Measurements from ENCODE around the gene AGAP2. TPM values are rescaled to one million over a fixed set of nuclear protein-coding genes. Genes with fewer than 3 reads are reported as not detected.

Gene AGAP2
- total and polyA plus RNA-seq, 2 donors (not counting 1 experiment from before 2014, with no cell fraction given), result 22.2 to 27.0 TPM

DNA sequence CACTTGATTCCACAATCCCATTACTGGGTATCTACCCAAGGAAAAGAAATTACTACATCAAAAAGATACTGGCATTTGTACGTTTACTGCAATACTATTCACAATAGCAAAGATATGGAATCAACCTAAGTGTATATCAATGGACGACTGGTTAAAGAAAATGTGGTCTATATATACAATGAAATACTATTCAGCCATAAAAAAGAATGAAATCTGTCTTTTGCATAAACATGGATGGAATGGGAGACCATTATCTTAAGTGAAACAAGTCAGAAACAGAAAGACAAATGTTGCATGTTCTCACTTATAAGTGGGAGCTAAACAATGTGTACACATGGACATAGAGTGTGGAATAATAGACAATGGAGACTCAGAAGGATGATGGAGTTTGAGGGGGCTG lies 49.6 kb downstream of the AGAP2 start:
- CTCF ChIA-PET, result no interaction called here

DNA sequence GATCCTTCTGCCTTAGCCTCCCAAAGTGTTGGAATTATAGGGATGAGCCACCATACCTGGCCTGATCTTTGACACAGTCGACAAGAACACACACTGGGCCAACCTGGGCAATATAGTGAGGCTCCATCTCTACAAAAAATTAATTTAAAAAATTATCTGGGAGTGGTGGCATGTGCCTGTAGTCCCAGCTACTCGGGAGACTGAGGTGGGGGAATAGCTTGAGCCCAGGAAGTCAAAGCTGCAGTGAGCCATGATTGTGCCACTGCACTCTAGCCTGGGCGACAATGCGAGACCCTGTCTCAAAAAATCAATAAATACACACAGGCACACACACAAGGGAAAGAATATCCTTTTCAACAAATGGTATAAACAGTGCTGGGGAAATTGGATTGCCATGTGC lies 50.7 kb downstream of the AGAP2 start:
- no peaks in the 10 kb centered on the region for H3K4me1 ChIP-seq (ENCODE audit: control insufficient read depth in 2 of 2, insufficient read depth in 2 of 2, low read length in 2 of 2)
- H3K27ac ChIP-seq (ENCODE audit: low read length in 2 of 2), result no peak overlapping the region
- no peak overlapping the region for H3K4me3 Mint-ChIP-seq
- no peaks in the 10 kb centered on the region for H3K36me3 ChIP-seq (replicated peaks in 1 of 2; ENCODE audit: control extremely low read depth in 1 of 2, control insufficient read depth in 1 of 2, extremely low read depth in 1 of 2, insufficient read depth in 2 of 2, low read length in 1 of 2)
- no peaks in the 10 kb centered on the region for H3K4me1 Mint-ChIP-seq
- ATAC-seq (ENCODE audit: low read depth), result no peak
- H3K27me3 Mint-ChIP-seq, result peaks cover 51% of the 10 kb centered on the region
- ChIA-PET CTCF (no interaction called here), POLR2A (no interaction called here)
- H3K9ac ChIP-seq (ENCODE audit: low read length), result no peak overlapping the region
- WGBS (ENCODE audit: insufficient coverage), result 80% methylated on average over 1 of the region's 4 CpGs
- TF ChIP-seq, protein P1, sequence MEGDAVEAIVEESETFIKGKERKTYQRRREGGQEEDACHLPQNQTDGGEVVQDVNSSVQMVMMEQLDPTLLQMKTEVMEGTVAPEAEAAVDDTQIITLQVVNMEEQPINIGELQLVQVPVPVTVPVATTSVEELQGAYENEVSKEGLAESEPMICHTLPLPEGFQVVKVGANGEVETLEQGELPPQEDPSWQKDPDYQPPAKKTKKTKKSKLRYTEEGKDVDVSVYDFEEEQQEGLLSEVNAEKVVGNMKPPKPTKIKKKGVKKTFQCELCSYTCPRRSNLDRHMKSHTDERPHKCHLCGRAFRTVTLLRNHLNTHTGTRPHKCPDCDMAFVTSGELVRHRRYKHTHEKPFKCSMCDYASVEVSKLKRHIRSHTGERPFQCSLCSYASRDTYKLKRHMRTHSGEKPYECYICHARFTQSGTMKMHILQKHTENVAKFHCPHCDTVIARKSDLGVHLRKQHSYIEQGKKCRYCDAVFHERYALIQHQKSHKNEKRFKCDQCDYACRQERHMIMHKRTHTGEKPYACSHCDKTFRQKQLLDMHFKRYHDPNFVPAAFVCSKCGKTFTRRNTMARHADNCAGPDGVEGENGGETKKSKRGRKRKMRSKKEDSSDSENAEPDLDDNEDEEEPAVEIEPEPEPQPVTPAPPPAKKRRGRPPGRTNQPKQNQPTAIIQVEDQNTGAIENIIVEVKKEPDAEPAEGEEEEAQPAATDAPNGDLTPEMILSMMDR (IDR thresholded peaks at IDR 0.05), result no peak
- no peak for TF ChIP-seq EZH2 (IDR thresholded peaks at IDR 0.05; ENCODE audit: borderline replicate concordance, insufficient read depth, low read depth, low read length, poor library complexity, severe bottlenecking)
- DNase-seq, result no peak
- no peak overlapping the region for H2AFZ ChIP-seq (ENCODE audit: insufficient read depth, low read depth, low read length, poor library complexity, severe bottlenecking)
- H3K9me3 Mint-ChIP-seq (ENCODE audit: insufficient read depth), result no peaks in the 10 kb centered on the region
- peaks cover 0 to 26% (median 12%) of the 10 kb centered on the region in 4 experiments for H3K27me3 ChIP-seq (replicated peaks in 1 of 4; ENCODE audit: control extremely low read depth in 1 of 4, control insufficient read depth in 3 of 4, insufficient read depth in 4 of 4, low read length in 3 of 4)
- H3K79me2 ChIP-seq (ENCODE audit: control insufficient read depth, insufficient read depth, low read length), result no peaks in the 10 kb centered on the region
- H3K4me3 ChIP-seq (ENCODE audit: control extremely low read depth in 1 of 5, extremely low read depth in 1 of 5, insufficient read depth in 1 of 5, low read depth in 2 of 5, low read length in 4 of 5), result no peak overlapping the region
- intact Hi-C loops (cut with micrococcal nuclease), result no loop called here
- H3K9me3 ChIP-seq (ENCODE audit: control extremely low read depth in 1 of 3, control insufficient read depth in 2 of 3, insufficient read depth in 1 of 3, low read length in 2 of 3), result peaks cover 0 to 1% (median 0%) of the 10 kb centered on the region in 3 donors
- no peaks in the 10 kb centered on the region for H4K20me1 ChIP-seq (ENCODE audit: control insufficient read depth, insufficient read depth, low read length, poor library complexity, severe bottlenecking)
- no peak overlapping the region for H3K27ac Mint-ChIP-seq
- no peak overlapping the region for H3K4me2 ChIP-seq (replicated peaks; ENCODE audit: low read depth, low read length, poor library complexity, severe bottlenecking)

More for the DNA sequence above, 49.6 kb downstream of the AGAP2 start:
- Mint-ChIP-seq H3K9me3 (ENCODE audit: insufficient read depth) (no peaks in the 10 kb centered on the region), H3K27ac (no peak overlapping the region), H3K4me3 (no peak overlapping the region), H3K27me3 (peaks cover 51% of the 10 kb centered on the region), H3K4me1 (no peaks in the 10 kb centered on the region)
- no peak overlapping the region for H2AFZ ChIP-seq (ENCODE audit: insufficient read depth, low read depth, low read length, poor library complexity, severe bottlenecking)
- no peak overlapping the region for H3K4me3 ChIP-seq (ENCODE audit: control extremely low read depth in 1 of 5, extremely low read depth in 1 of 5, insufficient read depth in 1 of 5, low read depth in 2 of 5, low read length in 4 of 5)
- H3K79me2 ChIP-seq (ENCODE audit: control insufficient read depth, insufficient read depth, low read length), result no peaks in the 10 kb centered on the region
- no peaks in the 10 kb centered on the region for H4K20me1 ChIP-seq (ENCODE audit: control insufficient read depth, insufficient read depth, low read length, poor library complexity, severe bottlenecking)
- H3K9me3 ChIP-seq (ENCODE audit: control extremely low read depth in 1 of 3, control insufficient read depth in 2 of 3, insufficient read depth in 1 of 3, low read length in 2 of 3), result peaks cover 0 to 1% (median 0%) of the 10 kb centered on the region in 3 donors
- H3K27me3 ChIP-seq (replicated peaks in 1 of 4; ENCODE audit: control extremely low read depth in 1 of 4, control insufficient read depth in 3 of 4, insufficient read depth in 4 of 4, low read length in 3 of 4), result peaks cover 0 to 26% (median 12%) of the 10 kb centered on the region in 4 experiments
- H3K27ac ChIP-seq (ENCODE audit: low read length in 2 of 2), result no peak overlapping the region
- H3K4me1 ChIP-seq (ENCODE audit: control insufficient read depth in 2 of 2, insufficient read depth in 2 of 2, low read length in 2 of 2), result peaks cover 5% of the 10 kb centered on the region in 2 donors
- TF ChIP-seq EZH2 (IDR thresholded peaks at IDR 0.05; ENCODE audit: borderline replicate concordance, insufficient read depth, low read depth, low read length, poor library complexity, severe bottlenecking), result no peak
- TF ChIP-seq, protein P1 (IDR thresholded peaks at IDR 0.05), result no peak
- no peak for DNase-seq
- intact Hi-C loops (cut with micrococcal nuclease), result no loop called here
- no peak overlapping the region for H3K9ac ChIP-seq (ENCODE audit: low read length)
- no peaks in the 10 kb centered on the region for H3K36me3 ChIP-seq (replicated peaks in 1 of 2; ENCODE audit: control extremely low read depth in 1 of 2, control insufficient read depth in 1 of 2, extremely low read depth in 1 of 2, insufficient read depth in 2 of 2, low read length in 1 of 2)
- ATAC-seq (ENCODE audit: low read depth), result no peak
- H3K4me2 ChIP-seq (replicated peaks; ENCODE audit: low read depth, low read length, poor library complexity, severe bottlenecking), result no peak overlapping the region
- POLR2A ChIA-PET, result interaction anchor here (0.6 kb wide), 1 partner anchor 61 kb away, joined by 5 read pairs; no protein-coding TSS in a partner anchor
- no CpG with 5 or more reads among the region's 2 CpGs for WGBS (ENCODE audit: insufficient coverage)
